ENCODE measurements around the gene IBTK. TPM values are rescaled to one million over a fixed set of nuclear protein-coding genes. Genes with fewer than 3 reads are reported as not detected.

IBTK gene
- total and polyA plus RNA-seq, 10 donors = 14.6 to 36.6 (median 28.9) TPM

DNA sequence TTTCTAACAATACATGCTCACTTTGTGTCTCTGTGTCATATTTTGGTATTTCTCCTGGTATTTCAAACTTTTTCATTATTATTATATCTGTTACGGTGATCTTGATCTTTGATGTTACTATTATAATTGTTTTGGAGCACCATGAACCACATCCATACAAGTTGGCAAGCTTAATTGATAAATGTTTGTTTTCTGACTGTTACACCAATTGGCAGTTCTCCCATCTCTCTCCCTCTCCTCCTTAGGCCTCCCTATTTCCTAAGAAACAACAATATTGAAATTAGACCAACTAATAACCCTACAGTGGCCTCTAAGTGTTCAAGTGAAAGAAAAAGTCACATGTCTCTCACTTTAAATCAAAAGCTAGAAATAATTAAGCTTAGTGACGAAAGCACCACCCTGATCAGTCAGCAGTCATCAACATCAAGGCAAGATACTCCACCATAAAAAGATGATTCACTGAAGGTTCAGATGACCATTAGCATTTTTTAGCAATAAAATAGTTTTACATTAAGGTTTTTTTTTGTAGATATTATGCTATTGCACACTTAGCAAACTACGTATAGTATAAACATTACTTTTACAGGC lies 61.5 kb downstream of the IBTK start:
- Histone ChIP-seq H3K4me1 (no peaks in the 10 kb centered on the region), H3K9me3 (no peaks in the 10 kb centered on the region), H3K36me3 (peaks cover 0 to 96% (median 46%) of the 10 kb centered on the region in 6 donors), H3K27ac (no peak overlapping the region), H3K4me3 (no peak overlapping the region), H3K27me3 (replicated peaks in 1 of 7) (no peaks in the 10 kb centered on the region)
- intact Hi-C loops (cut with DNase I; ENCODE audit: low total_unique reads) = no loop called here
- DNase-seq = no peak
- WGBS, 5 donors = 92 to 96% (median 95%) methylated on average over 3 of the region's 3 CpGs
- no peak for TF ChIP-seq POLR2AphosphoS5 (IDR thresholded peaks at IDR 0.05)
- no peak for TF ChIP-seq POLR2A (IDR thresholded peaks at IDR 0.05)
- TF ChIP-seq, protein P1, sequence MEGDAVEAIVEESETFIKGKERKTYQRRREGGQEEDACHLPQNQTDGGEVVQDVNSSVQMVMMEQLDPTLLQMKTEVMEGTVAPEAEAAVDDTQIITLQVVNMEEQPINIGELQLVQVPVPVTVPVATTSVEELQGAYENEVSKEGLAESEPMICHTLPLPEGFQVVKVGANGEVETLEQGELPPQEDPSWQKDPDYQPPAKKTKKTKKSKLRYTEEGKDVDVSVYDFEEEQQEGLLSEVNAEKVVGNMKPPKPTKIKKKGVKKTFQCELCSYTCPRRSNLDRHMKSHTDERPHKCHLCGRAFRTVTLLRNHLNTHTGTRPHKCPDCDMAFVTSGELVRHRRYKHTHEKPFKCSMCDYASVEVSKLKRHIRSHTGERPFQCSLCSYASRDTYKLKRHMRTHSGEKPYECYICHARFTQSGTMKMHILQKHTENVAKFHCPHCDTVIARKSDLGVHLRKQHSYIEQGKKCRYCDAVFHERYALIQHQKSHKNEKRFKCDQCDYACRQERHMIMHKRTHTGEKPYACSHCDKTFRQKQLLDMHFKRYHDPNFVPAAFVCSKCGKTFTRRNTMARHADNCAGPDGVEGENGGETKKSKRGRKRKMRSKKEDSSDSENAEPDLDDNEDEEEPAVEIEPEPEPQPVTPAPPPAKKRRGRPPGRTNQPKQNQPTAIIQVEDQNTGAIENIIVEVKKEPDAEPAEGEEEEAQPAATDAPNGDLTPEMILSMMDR (IDR thresholded peaks at IDR 0.05 in 8 of 11, conservative IDR thresholded peaks at IDR 0.05 in 3 of 11) = no peak

DNA sequence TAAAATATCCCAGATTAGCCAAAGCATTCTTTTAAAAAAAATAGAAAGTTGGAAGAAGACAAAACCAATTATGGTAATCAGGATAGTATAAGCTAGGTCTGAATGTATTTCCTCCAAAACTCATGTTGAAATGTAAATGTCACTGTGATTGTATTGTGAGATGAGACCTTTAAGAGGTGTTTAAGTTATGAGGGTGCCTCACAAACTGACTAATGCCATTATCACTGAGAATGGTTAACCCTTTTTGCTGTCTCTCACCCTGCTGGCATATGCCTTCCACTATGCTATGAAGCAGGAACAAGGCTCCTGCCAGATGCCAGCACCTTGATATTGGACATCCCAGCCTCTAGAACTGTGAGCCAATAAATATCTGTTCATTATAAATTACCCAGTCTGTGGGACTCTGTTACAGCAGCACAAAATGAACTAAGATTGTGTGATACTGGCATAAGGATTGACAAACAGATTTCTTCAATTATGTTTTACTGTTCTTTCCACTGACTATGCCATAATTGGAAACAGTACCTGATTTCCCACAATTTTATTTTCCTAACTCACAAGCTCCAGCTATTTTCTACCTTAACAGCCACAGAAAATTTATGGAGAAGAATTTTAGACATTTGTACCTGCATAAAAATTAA lies 63.8 kb downstream of the IBTK start:
- DNase-seq = no peak
- H3K4me3 ChIP-seq = no peak overlapping the region
- no peaks in the 10 kb centered on the region for H3K4me1 ChIP-seq
- peaks cover 0 to 96% (median 35%) of the 10 kb centered on the region in 6 donors for H3K36me3 ChIP-seq
- H3K27ac ChIP-seq = no peak overlapping the region
- no peaks in the 10 kb centered on the region for H3K9me3 ChIP-seq
- TF ChIP-seq, protein P1 (IDR thresholded peaks at IDR 0.05 in 8 of 11, conservative IDR thresholded peaks at IDR 0.05 in 3 of 11) = no peak
- TF ChIP-seq POLR2AphosphoS5 (IDR thresholded peaks at IDR 0.05) (no peak), POLR2A (IDR thresholded peaks at IDR 0.05) (no peak)
- H3K27me3 ChIP-seq (replicated peaks in 1 of 7) = no peaks in the 10 kb centered on the region
- intact Hi-C loops (cut with DNase I; ENCODE audit: low total_unique reads) = no loop called here

DNA sequence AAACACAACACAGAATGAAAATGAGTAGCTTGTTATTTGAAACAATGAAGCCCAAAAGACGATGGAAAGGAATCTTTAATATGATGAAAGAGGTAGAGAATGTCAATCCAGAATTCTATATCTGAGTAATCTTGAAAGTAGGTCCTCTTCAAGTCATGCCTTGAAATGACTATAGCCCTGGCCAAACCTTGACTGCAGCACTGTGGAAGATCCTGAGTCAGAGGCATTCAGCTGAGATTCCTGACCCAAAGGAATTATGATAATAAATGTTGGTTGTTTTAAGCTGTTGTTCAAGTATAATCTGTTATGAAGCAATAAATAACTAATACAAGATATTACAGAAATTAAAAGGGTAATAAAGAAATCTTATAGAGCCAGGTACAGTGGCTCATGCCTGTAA lies 64.8 kb downstream of the IBTK start:
- DNase-seq = no peak
- Histone ChIP-seq H3K27ac (no peak overlapping the region), H3K9me3 (no peaks in the 10 kb centered on the region), H3K4me3 (no peak overlapping the region), H3K36me3 (peaks cover 0 to 91% (median 32%) of the 10 kb centered on the region in 6 donors), H3K27me3 (replicated peaks in 1 of 7) (no peaks in the 10 kb centered on the region), H3K4me1 (no peaks in the 10 kb centered on the region)
- 57 to 89% (median 81%) methylated on average over 1 of the region's 1 CpG for WGBS, 5 donors
- TF ChIP-seq POLR2AphosphoS5 (IDR thresholded peaks at IDR 0.05) (no peak), POLR2A (IDR thresholded peaks at IDR 0.05) (no peak)
- TF ChIP-seq, protein P1 (IDR thresholded peaks at IDR 0.05 in 8 of 11, conservative IDR thresholded peaks at IDR 0.05 in 3 of 11) = no peak
- intact Hi-C loops (cut with DNase I; ENCODE audit: low total_unique reads) = no loop called here

DNA sequence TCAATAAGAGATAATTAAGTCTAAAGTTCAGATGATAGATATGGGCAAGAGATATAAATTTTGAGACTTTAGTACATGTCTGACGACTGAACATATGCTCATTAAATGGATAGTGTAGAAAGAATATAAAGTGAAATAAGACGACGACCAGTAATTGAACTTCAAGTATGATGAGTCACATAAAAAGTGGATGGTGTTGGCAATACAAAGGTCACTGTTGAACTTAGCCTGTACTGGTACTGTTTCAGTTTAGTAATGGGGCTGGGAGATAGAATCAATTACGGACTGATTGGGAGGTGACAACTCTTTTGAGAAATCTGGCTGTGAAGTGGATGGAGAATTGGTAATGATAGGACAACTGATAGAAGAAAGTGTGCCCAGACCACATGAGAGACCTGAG lies 68.1 kb downstream of the IBTK start:
- Histone ChIP-seq H3K4me1 (no peaks in the 10 kb centered on the region), H3K36me3 (peaks cover 0 to 92% (median 36%) of the 10 kb centered on the region in 6 donors), H3K4me3 (no peak overlapping the region), H3K27ac (no peak overlapping the region), H3K27me3 (replicated peaks in 1 of 7) (no peaks in the 10 kb centered on the region), H3K9me3 (no peaks in the 10 kb centered on the region)
- DNase-seq = no peak
- intact Hi-C loops (cut with DNase I; ENCODE audit: low total_unique reads) = no loop called here
- TF ChIP-seq, protein P1 (IDR thresholded peaks at IDR 0.05 in 8 of 11, conservative IDR thresholded peaks at IDR 0.05 in 3 of 11) = no peak
- TF ChIP-seq POLR2A (IDR thresholded peaks at IDR 0.05) (no peak), POLR2AphosphoS5 (IDR thresholded peaks at IDR 0.05) (no peak)
- WGBS, 5 donors = 90 to 96% (median 94%) methylated on average over 4 of the region's 4 CpGs
